SJSA1 (cell line): Measurements from ENCODE around the gene KRTCAP3. TPM values are rescaled to one million over a fixed set of nuclear protein-coding genes. Genes with fewer than 3 reads are reported as not detected.
A peak's percentile ranks its signal among the peaks of the same experiment; 100 is the strongest.

Experiments
- DNase-seq, 2 experiments: peaks; one replicate each; pipeline ENCODE4 v3.0.0-alpha.2; 2015 to 2020; ENCODE audit warnings: low spot score in 2 of 2, low read depth in 1 of 2
- H3K27ac ChIP-seq: fragments of 250-450 bp; sonication (Bioruptor Pico); 2 replicates; pipeline ENCODE4 v1.5.1; 2020; ENCODE audit warnings: mild to moderate bottlenecking, moderate library complexity
- H3K27me3 ChIP-seq: fragments of 250-450 bp; sonication (Bioruptor Pico); replicated peaks from 2 replicates; pipeline ENCODE4 v1.5.1; 2020; ENCODE audit warnings: mild to moderate bottlenecking, moderate library complexity
- H3K36me3 ChIP-seq: fragments of 250-450 bp; sonication (Bioruptor Pico); 2 replicates; pipeline ENCODE4 v1.5.1; 2020; ENCODE audit warnings: mild to moderate bottlenecking
- H3K4me1 ChIP-seq: fragments of 250-450 bp; sonication (Bioruptor Pico); replicated peaks from 2 replicates; pipeline ENCODE4 v1.6.1; 2021; ENCODE audit warnings: mild to moderate bottlenecking
- H3K4me3 ChIP-seq: fragments of 250-450 bp; sonication (Bioruptor Pico); 2 replicates; pipeline ENCODE4 v1.5.1; 2020; ENCODE audit warnings: mild to moderate bottlenecking
- H3K9me3 ChIP-seq: fragments of 250-450 bp; sonication (Bioruptor Pico); replicated peaks from 2 replicates; pipeline ENCODE4 v1.5.1; 2020; ENCODE audit warnings: mild to moderate bottlenecking
- total RNA-seq: library from RNA; depleted of rRNA; stranded (reverse); fragments of >200 nt; shearing (Covaris generic); gene quantifications from 2 replicates; pipeline ENCODE4 v1.2.3, GENCODE V29; 2014; rRNA removed

KRTCAP3 gene
- total RNA-seq: not detected in 2 replicates

- DNase-seq: no peak
- H3K27ac ChIP-seq: no peak within 1 kb of the TSS
- H3K9me3 ChIP-seq: no peaks in the 10 kb centered on the region
- no peak within 1 kb of the TSS for H3K4me3 ChIP-seq
- no peaks in the 10 kb centered on the region for H3K4me1 ChIP-seq
- peaks cover 66% of the 10 kb centered on the region for H3K36me3 ChIP-seq
- no peaks in the 10 kb centered on the region for H3K27me3 ChIP-seq
Measured at GRCh38 chr2:27441958-27442919, at the start of gene KRTCAP3. KRTCAP3 (plus strand) TSS chr2:27442381; CDS start chr2:27442413, 32 bp downstream.

DNA sequence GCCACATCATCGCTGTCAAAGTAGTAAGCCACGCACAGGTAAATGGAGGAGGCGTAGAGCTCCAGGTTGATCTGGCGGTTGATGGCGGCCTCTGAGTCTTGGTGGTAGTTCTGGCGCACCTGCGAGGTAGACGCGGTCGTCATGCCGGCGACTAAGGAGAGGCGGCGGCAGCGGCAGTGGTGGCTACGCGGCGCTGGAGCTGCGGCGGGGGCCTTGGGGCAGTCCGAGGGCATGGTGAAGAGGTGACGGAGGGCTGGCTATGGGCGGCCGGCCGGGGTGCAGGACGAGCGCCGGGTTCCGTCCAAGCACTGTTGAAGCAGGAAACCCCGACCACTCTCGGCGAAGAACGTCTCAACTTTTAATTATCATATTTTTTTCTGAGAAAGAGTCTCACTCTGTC, 49.0 kb upstream of the KRTCAP3 start:
- H3K36me3 ChIP-seq: peaks cover 25% of the 10 kb centered on the region
- H3K9me3 ChIP-seq: no peaks in the 10 kb centered on the region
- no peak overlapping the region for H3K4me3 ChIP-seq
- H3K27ac ChIP-seq: no peak overlapping the region
- no peaks in the 10 kb centered on the region for H3K27me3 ChIP-seq
- H3K4me1 ChIP-seq: no peaks in the 10 kb centered on the region
- no peak for DNase-seq

GRCh38 chr2:27398962-27399361, 43.2 kb upstream of the KRTCAP3 start:
- Histone ChIP-seq H3K27ac (no peak overlapping the region), H3K27me3 (no peaks in the 10 kb centered on the region), H3K9me3 (no peaks in the 10 kb centered on the region), H3K4me1 (no peaks in the 10 kb centered on the region), H3K36me3 (peaks cover 29% of the 10 kb centered on the region), H3K4me3 (no peak overlapping the region)
- no peak for DNase-seq

GRCh38 chr2:27400348-27401135, 41.6 kb upstream of the KRTCAP3 start:
- H3K9me3 ChIP-seq: no peaks in the 10 kb centered on the region

DNA sequence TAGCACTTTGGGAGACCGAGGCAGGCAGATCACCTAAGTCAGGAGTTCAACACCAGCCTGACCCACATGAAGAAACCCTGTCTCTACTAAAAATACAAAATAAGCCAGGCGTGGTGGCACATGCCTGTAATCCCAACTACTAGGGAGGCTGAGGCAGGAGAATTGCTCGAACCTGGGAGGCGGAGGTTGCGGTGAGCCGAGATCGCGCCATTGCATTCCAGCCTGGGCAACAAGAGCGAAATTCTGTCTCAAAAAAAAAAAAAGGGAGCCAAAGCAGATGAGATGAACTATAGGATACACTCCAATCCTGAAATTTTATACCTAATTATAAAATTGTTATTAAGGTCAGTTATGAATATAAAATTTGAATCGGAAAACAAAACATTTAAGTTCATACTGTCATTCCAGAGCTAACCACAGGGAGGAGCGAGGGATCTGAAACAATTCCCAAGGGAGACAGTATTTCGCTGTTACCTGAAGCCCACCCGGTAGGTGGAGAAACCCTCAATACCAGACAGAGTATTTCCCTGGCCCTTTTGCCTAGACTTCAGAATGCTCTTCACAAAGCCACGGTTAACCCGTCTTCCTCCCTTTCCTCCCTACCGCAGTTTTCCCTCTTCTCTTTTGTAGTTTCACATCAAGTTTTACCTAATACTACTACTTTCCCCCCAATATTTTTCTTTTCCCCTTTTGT, 34.2 kb upstream of the KRTCAP3 start:
- Histone ChIP-seq H3K9me3 (no peaks in the 10 kb centered on the region), H3K27me3 (no peaks in the 10 kb centered on the region), H3K4me1 (peaks cover 12% of the 10 kb centered on the region), H3K4me3 (peak overlapping the region; percentile 98), H3K36me3 (peaks cover 34% of the 10 kb centered on the region), H3K27ac (no peak overlapping the region)
- DNase-seq: peak in 1 of 2 experiments; percentile 40

More at GRCh38 chr2:27400348-27401135, 41.6 kb upstream of the KRTCAP3 start:
- Histone ChIP-seq H3K27me3 (no peaks in the 10 kb centered on the region), H3K27ac (no peak overlapping the region), H3K36me3 (peaks cover 34% of the 10 kb centered on the region), H3K4me1 (no peaks in the 10 kb centered on the region), H3K4me3 (no peak overlapping the region)
- no peak for DNase-seq

DNA sequence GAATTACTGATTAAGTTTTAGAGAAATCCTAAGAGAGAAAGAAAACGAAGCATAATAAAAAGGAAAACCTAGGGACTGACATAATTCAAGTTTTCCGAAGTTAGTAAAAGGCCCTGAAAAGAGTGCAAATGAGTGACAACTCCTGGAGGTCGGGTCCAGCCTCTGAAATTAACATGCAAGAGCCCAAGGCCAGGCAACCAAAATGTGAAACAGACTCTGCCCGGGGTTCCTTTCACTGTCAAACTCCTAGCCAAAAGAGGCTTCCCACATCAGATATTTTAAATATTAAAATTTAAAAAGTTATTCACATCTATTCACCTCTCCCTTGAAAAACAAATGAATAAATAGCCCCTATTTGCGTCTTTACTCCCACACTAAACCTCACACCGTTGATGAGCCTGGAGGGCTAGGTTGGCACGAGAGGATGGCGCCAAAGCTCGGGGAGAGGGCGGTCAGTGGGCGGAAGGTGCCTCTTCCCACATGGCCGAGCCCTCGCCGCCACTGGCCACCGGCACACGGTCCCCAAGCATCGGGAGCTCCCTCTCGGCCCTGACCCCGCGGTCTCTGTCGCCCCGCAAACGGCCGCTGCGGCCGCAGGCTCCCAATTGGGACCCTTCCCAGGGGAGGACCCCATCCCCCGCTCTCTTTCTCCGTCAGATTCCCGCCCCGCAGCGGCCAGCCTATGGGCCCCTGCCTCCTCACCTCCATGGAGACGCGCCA, 33.4 kb upstream of the KRTCAP3 start:
- Histone ChIP-seq H3K9me3 (no peaks in the 10 kb centered on the region), H3K4me3 (peak overlapping the region; percentile 98), H3K27ac (peak overlapping the region; percentile 67), H3K27me3 (no peaks in the 10 kb centered on the region), H3K36me3 (peaks cover 31% of the 10 kb centered on the region), H3K4me1 (peaks cover 12% of the 10 kb centered on the region)
- peak in 1 of 2 experiments; percentile 49 for DNase-seq

GRCh38 chr2:27409321-27410073, 32.7 kb upstream of the KRTCAP3 start, which contains the start of gene PPM1G:
PPM1G (minus strand) TSS chr2:27409591; CDS start chr2:27409422, 169 bp downstream.
- peak; percentile 89 to 94 for DNase-seq

GRCh38 chr2:27412419-27413152, 29.6 kb upstream of the KRTCAP3 start:
- H3K4me3 ChIP-seq: no peak overlapping the region
- peaks cover 10% of the 10 kb centered on the region for H3K4me1 ChIP-seq
- no peaks in the 10 kb centered on the region for H3K27me3 ChIP-seq
- peaks cover 8% of the 10 kb centered on the region for H3K36me3 ChIP-seq
- H3K27ac ChIP-seq: no peak overlapping the region
- H3K9me3 ChIP-seq: no peaks in the 10 kb centered on the region
- no peak for DNase-seq

More at GRCh38 chr2:27409321-27410073, 32.7 kb upstream of the KRTCAP3 start, which contains the start of gene PPM1G:
- Histone ChIP-seq H3K4me1 (peaks cover 12% of the 10 kb centered on the region), H3K9me3 (no peaks in the 10 kb centered on the region), H3K4me3 (peak within 1 kb of the TSS; percentile 98), H3K27ac (peak within 1 kb of the TSS; percentile 67), H3K27me3 (no peaks in the 10 kb centered on the region), H3K36me3 (peaks cover 31% of the 10 kb centered on the region)

- no peak overlapping the region for H3K4me3 ChIP-seq
- H3K4me1 ChIP-seq: no peaks in the 10 kb centered on the region
- no peak overlapping the region for H3K27ac ChIP-seq
- no peaks in the 10 kb centered on the region for H3K9me3 ChIP-seq
- H3K36me3 ChIP-seq: no peaks in the 10 kb centered on the region
- no peak for DNase-seq
- no peaks in the 10 kb centered on the region for H3K27me3 ChIP-seq
Measured at GRCh38 chr2:27416151-27416550, 26.0 kb upstream of the KRTCAP3 start.

- Histone ChIP-seq H3K4me3 (no peak overlapping the region), H3K4me1 (no peaks in the 10 kb centered on the region), H3K36me3 (no peaks in the 10 kb centered on the region), H3K9me3 (no peaks in the 10 kb centered on the region), H3K27ac (no peak overlapping the region), H3K27me3 (no peaks in the 10 kb centered on the region)
- no peak for DNase-seq
Measured at GRCh38 chr2:27420996-27421395, 21.2 kb upstream of the KRTCAP3 start.

DNA sequence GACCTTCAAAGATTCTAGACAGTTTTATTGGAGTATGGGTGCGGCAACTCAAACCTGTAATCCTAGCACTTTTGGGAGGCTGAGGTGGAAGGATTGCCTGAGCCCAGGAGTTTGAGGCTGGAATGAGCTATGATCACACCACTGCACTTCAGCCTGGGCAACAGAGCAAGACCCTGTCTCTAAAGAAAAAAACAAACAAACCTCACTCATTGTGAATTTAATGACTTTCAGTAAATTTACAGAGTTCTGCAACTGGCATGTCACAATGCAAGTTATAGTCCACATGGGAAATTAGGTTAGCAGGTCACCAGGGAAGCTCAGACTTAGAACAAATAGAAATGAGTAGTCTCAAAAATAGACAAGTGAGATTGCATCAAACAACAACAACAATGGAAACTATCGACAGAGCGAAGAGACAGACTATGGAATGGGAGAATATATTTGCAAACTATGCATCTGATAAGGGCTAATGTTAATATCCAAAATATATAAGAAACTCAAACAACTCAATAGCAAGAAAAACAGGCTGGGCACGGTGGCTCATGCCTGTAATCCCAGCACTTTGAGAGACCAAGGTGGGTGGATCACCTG, 20.4 kb upstream of the KRTCAP3 start:
- Histone ChIP-seq H3K4me3 (no peak overlapping the region), H3K9me3 (no peaks in the 10 kb centered on the region), H3K36me3 (no peaks in the 10 kb centered on the region), H3K27ac (no peak overlapping the region), H3K27me3 (no peaks in the 10 kb centered on the region), H3K4me1 (no peaks in the 10 kb centered on the region)
- DNase-seq: no peak
